ENCODE results near the gene PLA2G4D.

DNA sequence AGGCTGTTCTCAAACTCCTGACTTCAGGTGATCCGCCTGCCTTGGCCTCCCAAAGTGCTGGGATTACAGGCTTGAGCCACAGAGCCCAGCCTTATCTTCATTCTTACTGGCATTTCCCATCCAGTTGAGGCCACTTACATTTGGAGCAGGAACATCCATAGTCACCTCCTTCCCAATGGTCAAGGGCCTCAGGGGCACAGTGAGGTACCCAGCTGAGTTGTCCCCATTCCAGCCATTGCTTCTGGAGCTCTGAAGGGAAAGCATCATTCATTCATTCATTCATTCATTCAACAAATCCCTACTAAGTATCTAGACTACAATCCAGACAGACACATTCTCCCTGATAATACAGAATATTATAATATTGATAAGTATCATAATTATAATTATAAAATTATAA, 12.2 kb downstream of the PLA2G4D start:
- TF ChIP-seq, protein P1, sequence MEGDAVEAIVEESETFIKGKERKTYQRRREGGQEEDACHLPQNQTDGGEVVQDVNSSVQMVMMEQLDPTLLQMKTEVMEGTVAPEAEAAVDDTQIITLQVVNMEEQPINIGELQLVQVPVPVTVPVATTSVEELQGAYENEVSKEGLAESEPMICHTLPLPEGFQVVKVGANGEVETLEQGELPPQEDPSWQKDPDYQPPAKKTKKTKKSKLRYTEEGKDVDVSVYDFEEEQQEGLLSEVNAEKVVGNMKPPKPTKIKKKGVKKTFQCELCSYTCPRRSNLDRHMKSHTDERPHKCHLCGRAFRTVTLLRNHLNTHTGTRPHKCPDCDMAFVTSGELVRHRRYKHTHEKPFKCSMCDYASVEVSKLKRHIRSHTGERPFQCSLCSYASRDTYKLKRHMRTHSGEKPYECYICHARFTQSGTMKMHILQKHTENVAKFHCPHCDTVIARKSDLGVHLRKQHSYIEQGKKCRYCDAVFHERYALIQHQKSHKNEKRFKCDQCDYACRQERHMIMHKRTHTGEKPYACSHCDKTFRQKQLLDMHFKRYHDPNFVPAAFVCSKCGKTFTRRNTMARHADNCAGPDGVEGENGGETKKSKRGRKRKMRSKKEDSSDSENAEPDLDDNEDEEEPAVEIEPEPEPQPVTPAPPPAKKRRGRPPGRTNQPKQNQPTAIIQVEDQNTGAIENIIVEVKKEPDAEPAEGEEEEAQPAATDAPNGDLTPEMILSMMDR (IDR thresholded peaks at IDR 0.05; ENCODE audit: insufficient read depth, low read length, poor library complexity, severe bottlenecking) = no peak
- no peak for TF ChIP-seq EZH2phosphoT487 (conservative IDR thresholded peaks at IDR 0.05; ENCODE audit: low read length)
